ENCODE data around the gene ELF3. TPM values are rescaled to one million over a fixed set of nuclear protein-coding genes. Genes with fewer than 3 reads are reported as not detected.

ELF3 gene
- total and polyA plus RNA-seq, 8 donors, result 146 to 1,083 (median 248) TPM

DNA sequence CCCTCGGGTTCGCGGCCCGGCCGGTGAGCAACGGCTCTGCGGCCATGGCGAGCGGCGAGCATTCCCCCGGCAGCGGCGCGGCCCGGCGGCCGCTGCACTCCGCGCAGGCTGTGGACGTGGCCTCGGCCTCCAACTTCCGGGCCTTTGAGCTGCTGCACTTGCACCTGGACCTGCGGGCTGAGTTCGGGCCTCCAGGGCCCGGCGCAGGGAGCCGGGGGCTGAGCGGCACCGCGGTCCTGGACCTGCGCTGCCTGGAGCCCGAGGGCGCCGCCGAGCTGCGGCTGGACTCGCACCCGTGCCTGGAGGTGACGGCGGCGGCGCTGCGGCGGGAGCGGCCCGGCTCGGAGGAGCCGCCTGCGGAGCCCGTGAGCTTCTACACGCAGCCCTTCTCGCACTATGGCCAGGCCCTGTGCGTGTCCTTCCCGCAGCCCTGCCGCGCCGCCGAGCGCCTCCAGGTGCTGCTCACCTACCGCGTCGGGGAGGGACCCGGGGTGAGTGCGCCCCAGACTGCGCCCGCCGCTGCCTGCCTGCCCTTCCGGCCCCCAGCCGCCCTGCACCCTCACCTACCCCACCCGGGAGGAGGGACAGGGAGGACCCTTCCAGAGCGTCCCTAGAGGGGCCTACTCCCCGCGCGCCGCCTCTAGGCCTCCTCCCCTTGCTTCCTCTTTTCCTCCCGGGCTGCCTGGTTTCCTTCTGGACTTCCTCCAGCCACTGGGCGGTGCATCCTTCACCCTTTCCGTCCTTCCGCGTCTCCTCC is 27.6 kb upstream of the ELF3 start, which contains the start of gene RNPEP:
Gene RNPEP, plus strand, starts transcription at position 26 of the 757 bp plus-strand sequence. Its CDS starts 19 bp downstream, at position 45.
- intact Hi-C loops (cut with DNase I; ENCODE audit: low total_unique reads), result no loop called here

DNA sequence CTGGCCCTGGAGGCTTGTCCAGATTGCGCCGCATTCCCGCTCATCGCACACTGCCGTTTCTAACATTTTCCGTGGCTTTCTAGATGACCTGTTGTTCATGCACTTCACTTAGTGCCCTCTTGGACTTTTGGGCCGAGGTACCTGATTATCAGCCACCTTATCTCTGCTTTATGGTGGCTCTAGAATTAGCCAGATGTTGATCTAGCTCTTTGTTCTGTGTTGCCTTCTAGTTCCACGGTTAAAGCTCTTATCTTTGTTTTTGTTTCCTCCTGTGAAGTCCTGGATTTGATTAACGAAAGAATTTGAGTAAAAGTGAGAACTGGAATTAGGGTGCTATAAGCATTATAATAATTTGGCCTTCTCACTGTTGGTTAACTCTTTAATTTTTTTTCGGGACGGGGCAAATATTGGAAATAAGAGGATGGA is 27.0 kb upstream of the ELF3 start:
- 5 to 7% (median 6%) methylated on average over 11 of the region's 11 CpGs for WGBS, 5 donors
- intact Hi-C loops (cut with DNase I; ENCODE audit: low total_unique reads), result no loop called here
- H3K27ac ChIP-seq, result peak overlapping the region; percentile 87 to 97 (median 93)
- DNase-seq, result no peak
- peak overlapping the region; percentile 69 to 97 (median 94) for H3K4me3 ChIP-seq
- peaks cover 9 to 33% (median 26%) of the 10 kb centered on the region in 4 donors for H3K4me1 ChIP-seq
- H3K27me3 ChIP-seq, result no peaks in the 10 kb centered on the region
- H3K36me3 ChIP-seq, result peaks cover 0 to 5% (median under 1%) of the 10 kb centered on the region in 4 donors
- H3K9me3 ChIP-seq, result no peaks in the 10 kb centered on the region
- TF ChIP-seq POLR2AphosphoS5 (IDR thresholded peaks at IDR 0.05) (no peak), EP300 (IDR thresholded peaks at IDR 0.05) (no peak), POLR2A (IDR thresholded peaks at IDR 0.05) (no peak)
- TF ChIP-seq, protein P1, sequence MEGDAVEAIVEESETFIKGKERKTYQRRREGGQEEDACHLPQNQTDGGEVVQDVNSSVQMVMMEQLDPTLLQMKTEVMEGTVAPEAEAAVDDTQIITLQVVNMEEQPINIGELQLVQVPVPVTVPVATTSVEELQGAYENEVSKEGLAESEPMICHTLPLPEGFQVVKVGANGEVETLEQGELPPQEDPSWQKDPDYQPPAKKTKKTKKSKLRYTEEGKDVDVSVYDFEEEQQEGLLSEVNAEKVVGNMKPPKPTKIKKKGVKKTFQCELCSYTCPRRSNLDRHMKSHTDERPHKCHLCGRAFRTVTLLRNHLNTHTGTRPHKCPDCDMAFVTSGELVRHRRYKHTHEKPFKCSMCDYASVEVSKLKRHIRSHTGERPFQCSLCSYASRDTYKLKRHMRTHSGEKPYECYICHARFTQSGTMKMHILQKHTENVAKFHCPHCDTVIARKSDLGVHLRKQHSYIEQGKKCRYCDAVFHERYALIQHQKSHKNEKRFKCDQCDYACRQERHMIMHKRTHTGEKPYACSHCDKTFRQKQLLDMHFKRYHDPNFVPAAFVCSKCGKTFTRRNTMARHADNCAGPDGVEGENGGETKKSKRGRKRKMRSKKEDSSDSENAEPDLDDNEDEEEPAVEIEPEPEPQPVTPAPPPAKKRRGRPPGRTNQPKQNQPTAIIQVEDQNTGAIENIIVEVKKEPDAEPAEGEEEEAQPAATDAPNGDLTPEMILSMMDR (IDR thresholded peaks at IDR 0.05), result no peak

More for the DNA sequence above, 27.6 kb upstream of the ELF3 start, which contains the start of gene RNPEP:
- Histone ChIP-seq H3K36me3 (peaks cover 0 to 5% (median 0%) of the 10 kb centered on the region in 4 donors), H3K9me3 (no peaks in the 10 kb centered on the region), H3K4me3 (peak within 1 kb of the TSS; percentile 69 to 97 (median 94)), H3K4me1 (peaks cover 9 to 33% (median 26%) of the 10 kb centered on the region in 4 donors), H3K27ac (peak within 1 kb of the TSS; percentile 87 to 97 (median 93)), H3K27me3 (no peaks in the 10 kb centered on the region)
- no peak for TF ChIP-seq POLR2A (IDR thresholded peaks at IDR 0.05)
- no peak for TF ChIP-seq EP300 (IDR thresholded peaks at IDR 0.05)
- TF ChIP-seq POLR2AphosphoS5 (IDR thresholded peaks at IDR 0.05), result peak in 2 of 3 donors; percentile 65
- TF ChIP-seq, protein P1 (IDR thresholded peaks at IDR 0.05), result peak in 1 of 7 experiments; percentile 6
- 0 to 1% (median 0%) methylated on average over 40 to 80 of the region's 80 CpGs for WGBS, 5 donors
- peak; percentile 74 to 87 for DNase-seq

DNA sequence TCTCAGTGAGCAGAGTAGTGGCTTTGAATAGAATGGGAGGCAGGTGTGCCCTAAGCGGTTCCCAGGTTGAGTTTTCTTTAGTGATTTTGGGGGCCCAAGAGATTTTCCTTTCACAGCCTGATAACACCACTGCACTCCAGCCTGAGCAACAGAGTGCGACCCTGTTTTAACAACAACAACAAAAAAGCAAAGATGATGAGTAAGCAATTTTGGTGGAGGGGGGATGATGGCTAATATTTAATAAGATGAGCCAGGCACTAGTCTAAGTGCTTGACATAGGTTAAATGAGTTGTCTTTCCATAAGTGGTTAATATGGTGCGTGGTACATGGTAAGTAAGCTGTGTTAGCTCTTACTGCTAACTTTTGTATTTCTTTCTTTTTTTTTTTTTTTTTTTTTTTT is 25.9 kb upstream of the ELF3 start:
- H3K4me3 ChIP-seq, result peak overlapping the region in 1 of 4 donors; percentile 97
- 88 to 98% (median 97%) methylated on average over 3 of the region's 3 CpGs for WGBS, 5 donors
- intact Hi-C loops (cut with DNase I; ENCODE audit: low total_unique reads), result no loop called here

DNA sequence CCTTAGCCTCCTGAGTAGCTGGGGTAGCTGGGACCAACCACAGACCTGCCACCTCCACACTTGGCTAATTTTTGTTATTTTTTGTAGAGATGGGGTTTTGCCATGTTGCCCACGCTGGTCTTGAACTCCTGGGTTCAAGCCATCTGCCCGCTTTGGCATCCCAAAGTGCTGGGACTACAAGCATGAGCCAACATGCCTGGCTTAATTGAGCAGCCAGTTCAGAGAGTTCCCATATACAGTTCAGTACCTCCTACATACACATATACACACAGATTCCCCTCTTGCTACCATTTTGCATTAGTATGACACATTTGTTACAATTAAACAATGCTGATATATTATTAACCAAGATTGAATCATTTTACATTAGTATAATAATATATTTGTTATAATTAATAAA is 25.0 kb upstream of the ELF3 start:
- H3K4me3 ChIP-seq, result no peak overlapping the region
- 69 to 92% (median 85%) methylated on average over 2 of the region's 2 CpGs for WGBS, 5 donors
- no peak for DNase-seq
- H3K36me3 ChIP-seq, result peaks cover 14 to 25% (median 20%) of the 10 kb centered on the region in 4 donors
- H3K27me3 ChIP-seq, result no peaks in the 10 kb centered on the region
- TF ChIP-seq, protein P1 (IDR thresholded peaks at IDR 0.05), result no peak
- TF ChIP-seq POLR2A (IDR thresholded peaks at IDR 0.05) (no peak), POLR2AphosphoS5 (IDR thresholded peaks at IDR 0.05) (no peak), EP300 (IDR thresholded peaks at IDR 0.05) (no peak)
- H3K4me1 ChIP-seq, result peaks cover 9 to 38% (median 26%) of the 10 kb centered on the region in 4 donors
- no peak overlapping the region for H3K27ac ChIP-seq
- H3K9me3 ChIP-seq, result no peaks in the 10 kb centered on the region
- intact Hi-C loops (cut with DNase I; ENCODE audit: low total_unique reads), result no loop called here

More for the DNA sequence above, 25.9 kb upstream of the ELF3 start:
- DNase-seq, result no peak
- Histone ChIP-seq H3K27ac (no peak overlapping the region), H3K36me3 (peaks cover 5 to 16% (median 11%) of the 10 kb centered on the region in 4 donors), H3K9me3 (no peaks in the 10 kb centered on the region), H3K4me1 (peaks cover 9 to 33% (median 26%) of the 10 kb centered on the region in 4 donors), H3K27me3 (no peaks in the 10 kb centered on the region)
- TF ChIP-seq POLR2A (IDR thresholded peaks at IDR 0.05), result no peak
- TF ChIP-seq EP300 (IDR thresholded peaks at IDR 0.05), result no peak
- TF ChIP-seq POLR2AphosphoS5 (IDR thresholded peaks at IDR 0.05), result no peak
- TF ChIP-seq, protein P1 (IDR thresholded peaks at IDR 0.05), result no peak
